Panc1 (cell line): ENCODE measurements around the gene ALOX12B. TPM values are rescaled to one million over a fixed set of nuclear protein-coding genes. Genes with fewer than 3 reads are reported as not detected.

ENCODE experiments used
- ATAC-seq: fragments of 200-7000 bp; cut with Tn5 transposase; 2 replicates; pipeline ENCODE4 v1.9.1; 2020; ENCODE audit warnings: mild to moderate bottlenecking, moderate library complexity
- BruUV-seq: library from RNA; stranded (reverse); fragments of 400-500 nt; replicated peaks from 2 replicates; lab custom pipeline; 2021; lab: Mats Ljungman, UMichigan
- CTCF ChIA-PET: fragments of 300-600 bp; sonication (Branson Sonifier 250); formaldehyde crosslinking; loops from one replicate; lab custom pipeline; 2022; ENCODE audit warnings: antibody characterized with exemption; lab: Charles Lee
- POLR2A ChIA-PET: fragments of 300-600 bp; sonication (Branson Sonifier 250); formaldehyde crosslinking; loops from one replicate; lab custom pipeline; 2022; ENCODE audit warnings: antibody characterized with exemption; lab: Charles Lee
- DNase-seq: peaks from one replicate; pipeline ENCODE4 v3.0.0-alpha.2; 2010; ENCODE audit warnings: low read depth, low spot score
- H3K27ac ChIP-seq: 2 replicates; pipeline ENCODE4 v1.5.1; 2011; ENCODE audit warnings: mild to moderate bottlenecking, low read length, inconsistent platforms
- H3K27me3 ChIP-seq: fragments of 200-500 bp; sonication (Bioruptor generic); 2 replicates; pipeline ENCODE4 v1.6.0; 2014; ENCODE audit warnings: low read length, inconsistent platforms; ENCODE audit not compliant: control insufficient read depth, insufficient read depth
- H3K36me3 ChIP-seq: fragments of 200-500 bp; sonication (Bioruptor generic); 2 replicates; pipeline ENCODE4 v1.5.1; 2014; ENCODE audit warnings: inconsistent platforms, mild to moderate bottlenecking, low read length, moderate library complexity; ENCODE audit not compliant: control insufficient read depth, insufficient read depth
- H3K4me1 ChIP-seq: 2 replicates; pipeline ENCODE4 v1.5.1; 2011; ENCODE audit warnings: inconsistent platforms, mild to moderate bottlenecking, low read length, moderate library complexity; ENCODE audit not compliant: control insufficient read depth, insufficient read depth
- H3K4me3 ChIP-seq, 2 experiments: 2 replicates each; pipeline ENCODE4 v1.5.1; 2011 to 2012; ENCODE audit warnings: low read depth in 2 of 2, low read length in 2 of 2, mild to moderate bottlenecking in 2 of 2, inconsistent platforms in 1 of 2, moderate library complexity in 1 of 2
- H3K9me3 ChIP-seq: fragments of 200-500 bp; sonication (Bioruptor generic); 2 replicates; pipeline ENCODE4 v1.5.1; 2014; ENCODE audit warnings: low read depth, mild to moderate bottlenecking, inconsistent platforms, low read length, moderate library complexity; ENCODE audit not compliant: control insufficient read depth, insufficient read depth
- CTCF ChIP-seq: fragments of 450-650 bp; IDR thresholded peaks from 2 replicates; pipeline ENCODE4 v1.5.1; 2017; ENCODE audit warnings: mild to moderate bottlenecking
- POLR2AphosphoS5 ChIP-seq: IDR thresholded peaks from 2 replicates; pipeline ENCODE4 v1.6.1; 2012; ENCODE audit warnings: mild to moderate bottlenecking, low read depth, low read length, moderate library complexity
- SIN3A ChIP-seq: IDR thresholded peaks from 2 replicates; pipeline ENCODE4 v1.6.1; 2012; ENCODE audit warnings: low read depth, mild to moderate bottlenecking, low read length, moderate library complexity, borderline replicate concordance; ENCODE audit not compliant: insufficient read depth
- TCF7L2 ChIP-seq: IDR thresholded peaks from 2 replicates; pipeline ENCODE4 v1.6.1; 2011; ENCODE audit warnings: mild to moderate bottlenecking, low read depth, low read length, inconsistent platforms
- in situ Hi-C: cut with HindIII; loops from 2 replicates; pipeline ENCODE4 v1.10.0; 2016; ENCODE audit warnings: low sequenced_read_pairs, low pct_unique_long_range_greater_than_20kb
- intact Hi-C: fragments of 100-400 bp; cut with micrococcal nuclease; formaldehyde crosslinking; loops from one replicate; pipeline ENCODE4 v1.10.0; 2022; ENCODE audit not compliant: unreplicated experiment
- total RNA-seq: library from RNA; stranded (reverse); gene quantifications from one replicate; pipeline ENCODE4 v1.2.1, GENCODE V29; 2021; ENCODE audit not compliant: unreplicated experiment
- TF ChIP-seq, protein P1 (sequence below), 2 experiments: IDR thresholded peaks; 2 replicates each; pipeline ENCODE4 v1.6.1; 2011 to 2012; ENCODE audit warnings: low read depth in 2 of 2, control low read depth in 1 of 2, low read length in 1 of 2, mild to moderate bottlenecking in 1 of 2, moderate library complexity in 1 of 2; ENCODE audit not compliant: insufficient read depth in 1 of 2

Gene ALOX12B
- total RNA-seq, 1 experiment from 2014 or later: not detected

DNA sequence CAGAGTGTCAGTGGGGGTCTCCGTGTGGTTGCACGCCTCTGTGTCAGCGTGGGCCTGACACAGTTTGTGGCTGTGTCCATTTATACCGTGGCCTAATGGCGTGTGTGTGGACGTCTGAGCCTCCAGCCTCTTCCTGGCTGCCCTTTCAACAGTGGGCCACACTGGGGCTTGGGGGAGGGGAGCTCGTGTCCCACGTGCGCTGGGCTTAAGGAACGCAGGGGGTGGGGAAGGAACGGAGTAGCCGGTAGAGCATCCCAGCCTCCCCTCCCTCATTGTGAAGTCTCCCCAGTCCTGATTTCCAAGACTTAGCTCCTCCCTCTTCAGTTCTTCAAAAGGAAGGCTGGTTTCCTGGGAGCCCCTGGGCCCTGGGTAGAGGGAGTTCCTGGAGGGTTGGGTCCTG lies 45.9 kb upstream of the ALOX12B start:
- ChIA-PET POLR2A (no interaction called here), CTCF (no interaction called here)
- no peak for DNase-seq
- Histone ChIP-seq H3K9me3 (no peaks in the 10 kb centered on the region), H3K27me3 (no peaks in the 10 kb centered on the region), H3K27ac (no peak overlapping the region), H3K36me3 (no peaks in the 10 kb centered on the region), H3K4me3 (no peak overlapping the region), H3K4me1 (no peaks in the 10 kb centered on the region; the same call in 1 of the 2 replicates)
- TF ChIP-seq, protein P1, sequence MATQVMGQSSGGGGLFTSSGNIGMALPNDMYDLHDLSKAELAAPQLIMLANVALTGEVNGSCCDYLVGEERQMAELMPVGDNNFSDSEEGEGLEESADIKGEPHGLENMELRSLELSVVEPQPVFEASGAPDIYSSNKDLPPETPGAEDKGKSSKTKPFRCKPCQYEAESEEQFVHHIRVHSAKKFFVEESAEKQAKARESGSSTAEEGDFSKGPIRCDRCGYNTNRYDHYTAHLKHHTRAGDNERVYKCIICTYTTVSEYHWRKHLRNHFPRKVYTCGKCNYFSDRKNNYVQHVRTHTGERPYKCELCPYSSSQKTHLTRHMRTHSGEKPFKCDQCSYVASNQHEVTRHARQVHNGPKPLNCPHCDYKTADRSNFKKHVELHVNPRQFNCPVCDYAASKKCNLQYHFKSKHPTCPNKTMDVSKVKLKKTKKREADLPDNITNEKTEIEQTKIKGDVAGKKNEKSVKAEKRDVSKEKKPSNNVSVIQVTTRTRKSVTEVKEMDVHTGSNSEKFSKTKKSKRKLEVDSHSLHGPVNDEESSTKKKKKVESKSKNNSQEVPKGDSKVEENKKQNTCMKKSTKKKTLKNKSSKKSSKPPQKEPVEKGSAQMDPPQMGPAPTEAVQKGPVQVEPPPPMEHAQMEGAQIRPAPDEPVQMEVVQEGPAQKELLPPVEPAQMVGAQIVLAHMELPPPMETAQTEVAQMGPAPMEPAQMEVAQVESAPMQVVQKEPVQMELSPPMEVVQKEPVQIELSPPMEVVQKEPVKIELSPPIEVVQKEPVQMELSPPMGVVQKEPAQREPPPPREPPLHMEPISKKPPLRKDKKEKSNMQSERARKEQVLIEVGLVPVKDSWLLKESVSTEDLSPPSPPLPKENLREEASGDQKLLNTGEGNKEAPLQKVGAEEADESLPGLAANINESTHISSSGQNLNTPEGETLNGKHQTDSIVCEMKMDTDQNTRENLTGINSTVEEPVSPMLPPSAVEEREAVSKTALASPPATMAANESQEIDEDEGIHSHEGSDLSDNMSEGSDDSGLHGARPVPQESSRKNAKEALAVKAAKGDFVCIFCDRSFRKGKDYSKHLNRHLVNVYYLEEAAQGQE (IDR thresholded peaks at IDR 0.05; ENCODE audit: insufficient read depth in 1 of 2, low read depth in 2 of 2, low read length in 1 of 2): no peak
- TF ChIP-seq SIN3A (no peak), POLR2AphosphoS5 (no peak), TCF7L2 (no peak), CTCF (no peak)
- BruUV-seq: no TSS peak
- in situ Hi-C loops (no loop called here), intact Hi-C loops (no loop called here)
- ATAC-seq: no peak

- H3K9me3 ChIP-seq: no peaks in the 10 kb centered on the region
- no peak for ATAC-seq
- no peaks in the 10 kb centered on the region for H3K27me3 ChIP-seq
- H3K4me1 ChIP-seq: peaks cover 3% of the 10 kb centered on the region
- H3K27ac ChIP-seq: no peak overlapping the region
- no peaks in the 10 kb centered on the region for H3K36me3 ChIP-seq
- in situ Hi-C loops: no loop called here
- H3K4me3 ChIP-seq: no peak overlapping the region
- POLR2A ChIA-PET: interaction anchor here (0.6 to 0.8 kb wide), 2 partner anchors 11 to 819 kb away, joined by 3 read pairs; no protein-coding TSS in a partner anchor
- TF ChIP-seq SIN3A (no peak), CTCF (no peak), POLR2AphosphoS5 (no peak), TCF7L2 (no peak)
- TF ChIP-seq, protein P1 (IDR thresholded peaks at IDR 0.05; ENCODE audit: insufficient read depth in 1 of 2, low read depth in 2 of 2, low read length in 1 of 2): no peak
- intact Hi-C loops: no loop called here
- no peak for DNase-seq
- CTCF ChIA-PET: no interaction called here
- BruUV-seq: no TSS peak
These were observed 44.4 kb upstream of the ALOX12B start for GRCh38 chr17:8131844-8132441.
